ENCODE results near the gene LRP2BP.

- TF ChIP-seq POLR2A (IDR thresholded peaks at IDR 0.05) (no peak), CTCF (IDR thresholded peaks at IDR 0.05) (no peak)
Observed at GRCh38 chr4:185381288-185382196, 14.2 kb downstream of the LRP2BP start.
